Trophoblast cell (in vitro differentiated cells and primary cell): Measurements from ENCODE around the gene TRIM29.

Experiments used
- DNase-seq, 2 donors: peaks; one replicate each; pipeline ENCODE4 v3.0.0-alpha.2; 2016
- H2AFZ ChIP-seq: 2 replicates; pipeline ENCODE4 v1.6.1; 2013; ENCODE audit warnings: low read length, moderate library complexity, mild to moderate bottlenecking; ENCODE audit not compliant: insufficient read depth, poor library complexity
- H2AK5ac ChIP-seq: 2 replicates; pipeline ENCODE4 v1.6.1; 2013; ENCODE audit warnings: mild to moderate bottlenecking, low read length
- H2BK120ac ChIP-seq: 2 replicates; pipeline ENCODE4 v1.6.1; 2013; ENCODE audit warnings: low read length, mild to moderate bottlenecking, moderate library complexity; ENCODE audit not compliant: insufficient read depth, poor library complexity
- H2BK12ac ChIP-seq: 2 replicates; pipeline ENCODE4 v1.6.1; 2013; ENCODE audit warnings: mild to moderate bottlenecking, low read length, moderate library complexity
- H2BK5ac ChIP-seq: 2 replicates; pipeline ENCODE4 v1.6.1; 2013; ENCODE audit warnings: low read length, low read depth, moderate library complexity, mild to moderate bottlenecking; ENCODE audit not compliant: poor library complexity
- H3K14ac ChIP-seq: 2 replicates; pipeline ENCODE4 v1.6.1; 2013; ENCODE audit warnings: mild to moderate bottlenecking, low read length
- H3K18ac ChIP-seq: 2 replicates; pipeline ENCODE4 v1.6.1; 2013; ENCODE audit warnings: mild to moderate bottlenecking, low read length
- H3K23ac ChIP-seq: 2 replicates; pipeline ENCODE4 v1.6.1; 2013; ENCODE audit warnings: low read length
- H3K27ac ChIP-seq: 2 replicates; pipeline ENCODE4 v1.5.1; 2013; ENCODE audit warnings: low read depth, mild to moderate bottlenecking, inconsistent platforms, low read length, moderate library complexity
- H3K27me3 ChIP-seq: 2 replicates; pipeline ENCODE4 v1.6.1; 2013; ENCODE audit warnings: inconsistent platforms, mild to moderate bottlenecking, low read length, moderate library complexity; ENCODE audit not compliant: insufficient read depth
- H3K36me3 ChIP-seq, 2 experiments: 1 replicate in 1 of 2; 2 replicates in 1 of 2; pipeline ENCODE4 v1.6.1; 2013; ENCODE audit warnings: low read length in 2 of 2, mild to moderate bottlenecking in 2 of 2, moderate library complexity in 1 of 2; ENCODE audit not compliant: insufficient read depth in 2 of 2, control insufficient read depth in 1 of 2
- H3K4ac ChIP-seq: 2 replicates; pipeline ENCODE4 v1.6.1; 2013; ENCODE audit warnings: low read depth, mild to moderate bottlenecking, low read length, moderate library complexity
- H3K4me1 ChIP-seq, 2 experiments: 1 replicate in 1 of 2; 2 replicates in 1 of 2; pipeline ENCODE4 v1.6.1; 2013; ENCODE audit warnings: low read length in 2 of 2, mild to moderate bottlenecking in 2 of 2, moderate library complexity in 1 of 2; ENCODE audit not compliant: insufficient read depth in 2 of 2, control insufficient read depth in 1 of 2
- H3K4me2 ChIP-seq: 2 replicates; pipeline ENCODE4 v1.6.1; 2013; ENCODE audit warnings: inconsistent platforms, mild to moderate bottlenecking, low read length, moderate library complexity
- H3K4me3 ChIP-seq: 2 replicates; pipeline ENCODE4 v1.5.1; 2013; ENCODE audit warnings: mild to moderate bottlenecking, low read depth, low read length, inconsistent platforms
- H3K79me1 ChIP-seq: one replicate; pipeline ENCODE4 v1.6.1; 2013; ENCODE audit warnings: low read length
- H3K79me2 ChIP-seq: 2 replicates; pipeline ENCODE4 v1.6.1; 2013; ENCODE audit warnings: low read length, mild to moderate bottlenecking; ENCODE audit not compliant: control insufficient read depth, insufficient read depth, poor library complexity
- H3K9ac ChIP-seq: 2 replicates; pipeline ENCODE4 v1.6.1; 2013; ENCODE audit warnings: mild to moderate bottlenecking, low read length
- H3K9me3 ChIP-seq: 2 replicates; pipeline ENCODE4 v1.6.1; 2013; ENCODE audit warnings: low read depth, mild to moderate bottlenecking, control low read depth, inconsistent platforms, low read length; ENCODE audit not compliant: insufficient read depth
- H4K12ac ChIP-seq: 2 replicates; pipeline ENCODE4 v1.6.1; 2013; ENCODE audit warnings: low read depth, mild to moderate bottlenecking, low read length, moderate library complexity
- H4K8ac ChIP-seq: 2 replicates; pipeline ENCODE4 v1.6.1; 2013; ENCODE audit warnings: low read depth, mild to moderate bottlenecking, low read length, moderate library complexity
- H4K91ac ChIP-seq: one replicate; pipeline ENCODE4 v1.6.1; 2013; ENCODE audit warnings: low read depth, mild to moderate bottlenecking, low read length, moderate library complexity
- WGBS: extraction: QIAGEN DNeasy Blood & Tissue Kit; methylation state at CpG from one replicate; pipeline ENCODE4 v1.1.7; 2013; ENCODE audit warnings: missing lambda C conversion rate; ENCODE audit not compliant: insufficient read length, insufficient coverage; ENCODE audit errors: extremely low coverage; 5-methylcytosine and 5-hydroxymethylcytosine counted together

TRIM29 gene

GRCh38 chr11:120108785-120109168, 29.1 kb downstream of the TRIM29 start:
- H2AK5ac ChIP-seq, result no peak overlapping the region
- no peak overlapping the region for H2BK12ac ChIP-seq
- H3K14ac ChIP-seq, result no peak overlapping the region
- H2AFZ ChIP-seq, result no peak overlapping the region
- H3K4me3 ChIP-seq, result no peak overlapping the region
- no peak overlapping the region for H3K27ac ChIP-seq
- no peak overlapping the region for H4K12ac ChIP-seq
- no CpG with 5 or more reads among the region's 6 CpGs for WGBS
- no peak overlapping the region for H3K18ac ChIP-seq
- no peak for DNase-seq
- H3K27me3 ChIP-seq, result no peaks in the 10 kb centered on the region
- H3K79me1 ChIP-seq, result no peaks in the 10 kb centered on the region
- H2BK5ac ChIP-seq, result no peak overlapping the region
- H2BK120ac ChIP-seq, result no peak overlapping the region
- H3K36me3 ChIP-seq, result no peaks in the 10 kb centered on the region
- H3K79me2 ChIP-seq, result no peaks in the 10 kb centered on the region
- H3K4me2 ChIP-seq, result no peak overlapping the region
- H3K4me1 ChIP-seq, result no peaks in the 10 kb centered on the region
- H3K4ac ChIP-seq, result no peak overlapping the region
- no peak overlapping the region for H3K9ac ChIP-seq
- H4K8ac ChIP-seq, result no peak overlapping the region
- peaks cover 4% of the 10 kb centered on the region for H3K9me3 ChIP-seq
- H4K91ac ChIP-seq, result no peak overlapping the region
- H3K23ac ChIP-seq, result no peak overlapping the region

- no peak overlapping the region for H2AFZ ChIP-seq
- WGBS, result no CpG with 5 or more reads among the region's 6 CpGs
- H3K9ac ChIP-seq, result no peak overlapping the region
- no peak overlapping the region for H3K14ac ChIP-seq
- no peaks in the 10 kb centered on the region for H3K4me1 ChIP-seq
- no peak overlapping the region for H3K27ac ChIP-seq
- H3K79me1 ChIP-seq, result no peaks in the 10 kb centered on the region
- no peak overlapping the region for H4K8ac ChIP-seq
- H4K91ac ChIP-seq, result no peak overlapping the region
- no peak overlapping the region for H4K12ac ChIP-seq
- no peak overlapping the region for H2BK120ac ChIP-seq
- H2BK5ac ChIP-seq, result no peak overlapping the region
- H3K4ac ChIP-seq, result no peak overlapping the region
- no peak overlapping the region for H2AK5ac ChIP-seq
- peaks cover 4% of the 10 kb centered on the region for H3K9me3 ChIP-seq
- no peak overlapping the region for H3K23ac ChIP-seq
- no peak overlapping the region for H2BK12ac ChIP-seq
- H3K4me2 ChIP-seq, result no peak overlapping the region
- no peak overlapping the region for H3K18ac ChIP-seq
- H3K27me3 ChIP-seq, result no peaks in the 10 kb centered on the region
- peak; percentile 62 to 83 for DNase-seq
- no peaks in the 10 kb centered on the region for H3K36me3 ChIP-seq
- no peaks in the 10 kb centered on the region for H3K79me2 ChIP-seq
- H3K4me3 ChIP-seq, result no peak overlapping the region
Observed at GRCh38 chr11:120108154-120108784, 29.6 kb downstream of the TRIM29 start.

- H3K4me2 ChIP-seq, result no peak overlapping the region
- no peak overlapping the region for H3K4me3 ChIP-seq
- H4K12ac ChIP-seq, result no peak overlapping the region
- H3K27ac ChIP-seq, result no peak overlapping the region
- no peak overlapping the region for H2BK5ac ChIP-seq
- no peaks in the 10 kb centered on the region for H3K79me2 ChIP-seq
- H3K36me3 ChIP-seq, result no peaks in the 10 kb centered on the region
- H2AFZ ChIP-seq, result no peak overlapping the region
- no CpG with 5 or more reads among the region's 6 CpGs for WGBS
- DNase-seq, result no peak
- H3K18ac ChIP-seq, result no peak overlapping the region
- no peak overlapping the region for H2AK5ac ChIP-seq
- H3K23ac ChIP-seq, result no peak overlapping the region
- H3K27me3 ChIP-seq, result no peaks in the 10 kb centered on the region
- no peak overlapping the region for H3K4ac ChIP-seq
- no peak overlapping the region for H4K8ac ChIP-seq
- no peak overlapping the region for H3K9ac ChIP-seq
- no peak overlapping the region for H2BK12ac ChIP-seq
- no peak overlapping the region for H3K14ac ChIP-seq
- no peak overlapping the region for H4K91ac ChIP-seq
- no peak overlapping the region for H2BK120ac ChIP-seq
- H3K79me1 ChIP-seq, result no peaks in the 10 kb centered on the region
- H3K9me3 ChIP-seq, result peaks cover 4% of the 10 kb centered on the region
- no peaks in the 10 kb centered on the region for H3K4me1 ChIP-seq
Observed at GRCh38 chr11:120107692-120108091, 30.2 kb downstream of the TRIM29 start.

GRCh38 chr11:120106354-120107150, 31.4 kb downstream of the TRIM29 start:
- Histone ChIP-seq H3K4me1 (no peaks in the 10 kb centered on the region), H3K18ac (no peak overlapping the region), H3K36me3 (no peaks in the 10 kb centered on the region), H3K14ac (no peak overlapping the region), H3K23ac (no peak overlapping the region), H2AFZ (no peak overlapping the region), H3K9ac (no peak overlapping the region), H2BK12ac (no peak overlapping the region), H3K4ac (no peak overlapping the region), H4K91ac (no peak overlapping the region), H3K9me3 (peaks cover 4% of the 10 kb centered on the region), H4K12ac (no peak overlapping the region), H3K27me3 (no peaks in the 10 kb centered on the region), H3K4me3 (no peak overlapping the region), H3K79me2 (no peaks in the 10 kb centered on the region), H3K27ac (no peak overlapping the region), H2BK5ac (no peak overlapping the region), H3K4me2 (no peak overlapping the region), H3K79me1 (no peaks in the 10 kb centered on the region), H2BK120ac (no peak overlapping the region), H4K8ac (no peak overlapping the region), H2AK5ac (no peak overlapping the region)
- no CpG with 5 or more reads among the region's 11 CpGs for WGBS
- DNase-seq, result peak; percentile 64 to 72
